ENCODE measurements around the gene SARDH.

DNA sequence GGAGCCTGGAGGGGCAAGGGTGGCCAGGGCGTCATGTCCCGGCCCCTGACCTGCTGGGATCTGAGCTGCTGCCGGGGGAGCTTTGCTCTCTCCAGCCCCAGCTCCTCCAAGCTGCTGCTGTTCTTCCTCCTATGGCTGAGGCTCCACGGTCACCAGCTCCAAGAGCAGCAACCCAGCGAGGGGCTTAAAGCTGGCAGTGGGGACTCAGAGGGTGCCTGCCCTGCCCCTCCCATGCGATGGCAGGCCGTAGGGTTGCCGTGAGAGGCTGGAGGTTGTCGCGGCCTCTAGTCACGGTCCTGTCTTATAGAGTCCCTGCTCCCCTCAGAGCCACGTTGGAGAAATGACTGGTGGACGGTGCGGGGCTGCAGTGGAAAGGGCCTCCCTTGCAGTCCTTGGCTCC, 82.5 kb downstream of the SARDH start:
- TF ChIP-seq, protein P1, sequence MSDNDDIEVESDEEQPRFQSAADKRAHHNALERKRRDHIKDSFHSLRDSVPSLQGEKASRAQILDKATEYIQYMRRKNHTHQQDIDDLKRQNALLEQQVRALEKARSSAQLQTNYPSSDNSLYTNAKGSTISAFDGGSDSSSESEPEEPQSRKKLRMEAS (IDR thresholded peaks at IDR 0.05; ENCODE audit: insufficient read depth, insufficient read length), result no peak
- TF ChIP-seq, protein P2, sequence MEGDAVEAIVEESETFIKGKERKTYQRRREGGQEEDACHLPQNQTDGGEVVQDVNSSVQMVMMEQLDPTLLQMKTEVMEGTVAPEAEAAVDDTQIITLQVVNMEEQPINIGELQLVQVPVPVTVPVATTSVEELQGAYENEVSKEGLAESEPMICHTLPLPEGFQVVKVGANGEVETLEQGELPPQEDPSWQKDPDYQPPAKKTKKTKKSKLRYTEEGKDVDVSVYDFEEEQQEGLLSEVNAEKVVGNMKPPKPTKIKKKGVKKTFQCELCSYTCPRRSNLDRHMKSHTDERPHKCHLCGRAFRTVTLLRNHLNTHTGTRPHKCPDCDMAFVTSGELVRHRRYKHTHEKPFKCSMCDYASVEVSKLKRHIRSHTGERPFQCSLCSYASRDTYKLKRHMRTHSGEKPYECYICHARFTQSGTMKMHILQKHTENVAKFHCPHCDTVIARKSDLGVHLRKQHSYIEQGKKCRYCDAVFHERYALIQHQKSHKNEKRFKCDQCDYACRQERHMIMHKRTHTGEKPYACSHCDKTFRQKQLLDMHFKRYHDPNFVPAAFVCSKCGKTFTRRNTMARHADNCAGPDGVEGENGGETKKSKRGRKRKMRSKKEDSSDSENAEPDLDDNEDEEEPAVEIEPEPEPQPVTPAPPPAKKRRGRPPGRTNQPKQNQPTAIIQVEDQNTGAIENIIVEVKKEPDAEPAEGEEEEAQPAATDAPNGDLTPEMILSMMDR (IDR thresholded peaks at IDR 0.05; ENCODE audit: extremely low read depth in 1 of 2, insufficient read depth in 1 of 2, low read depth in 1 of 2, low read length in 2 of 2), result no peak
- no peak for TF ChIP-seq POLR2AphosphoS5 (IDR thresholded peaks at IDR 0.05; ENCODE audit: insufficient read depth, low read depth, low read length)
- no peak for TF ChIP-seq EZH2 (IDR thresholded peaks at IDR 0.05; ENCODE audit: borderline replicate concordance, low read depth, low read length, severe bottlenecking)
- no peak for TF ChIP-seq POLR2A (IDR thresholded peaks at IDR 0.05; ENCODE audit: low read depth, low read length)
- no peak for TF ChIP-seq GATA2 (IDR thresholded peaks at IDR 0.05; ENCODE audit: insufficient read depth, insufficient read length, low read depth, low read length)
- TF ChIP-seq MYC (IDR thresholded peaks at IDR 0.05; ENCODE audit: low read depth, low read length), result no peak
- no peak for TF ChIP-seq JUN (IDR thresholded peaks at IDR 0.05; ENCODE audit: borderline replicate concordance, insufficient read depth, insufficient read length, low read depth)
- TF ChIP-seq FOS (IDR thresholded peaks at IDR 0.05; ENCODE audit: borderline replicate concordance, insufficient read depth, low read length), result no peak
